GM12878 (cell line): ENCODE data around the gene ARID3A. TPM values are rescaled to one million over a fixed set of nuclear protein-coding genes. Genes with fewer than 3 reads are reported as not detected.

Experiments
- ATAC-seq: fragments of 200-7000 bp; cut with Tn5 transposase; 3 replicates; pipeline ENCODE4 v1.9.1; 2020; ENCODE audit warnings: mild to moderate bottlenecking, moderate library complexity
- BruUV-seq: library from RNA; stranded (reverse); fragments of 400-500 nt; replicated peaks from 2 replicates; lab custom pipeline; 2021; lab: Mats Ljungman, UMichigan
- CTCF ChIA-PET: fragments of 300-600 bp; sonication (Branson Sonifier 250); formaldehyde crosslinking; extraction: SDS; loops from one replicate; lab custom pipeline; 2021; ENCODE audit warnings: inconsistent platforms; lab: Yijun Ruan, JAX
- POLR2A ChIA-PET: fragments of 350-600 bp; formaldehyde crosslinking; extraction: SDS; loops from one replicate; lab custom pipeline; 2021; ENCODE audit warnings: inconsistent platforms; lab: Charles Lee
- RAD21 ChIA-PET: fragments of 300-600 bp; sonication (Branson Sonifier 250); formaldehyde crosslinking; loops from one replicate; lab custom pipeline; 2023; ENCODE audit warnings: antibody characterized with exemption; ENCODE audit not compliant: unreplicated experiment; lab: Charles Lee
- SMC1A ChIA-PET: fragments of 300-600 bp; sonication (Branson Sonifier 250); formaldehyde crosslinking; loops from one replicate; lab custom pipeline; 2023; ENCODE audit not compliant: unreplicated experiment, uncharacterized antibody; lab: Charles Lee
- DNase-seq: peaks from one replicate; pipeline ENCODE4 v3.0.0-alpha.2; 2011; ENCODE audit warnings: low read depth, low spot score
- FAIRE-seq: peaks from 3 replicates; lab custom pipeline; 2011; peaks lifted over from hg19 to GRCh38; lab: Jason Lieb, UNC
- H2AFZ ChIP-seq: 2 replicates; pipeline ENCODE4 v1.6.0; 2011; ENCODE audit warnings: low read depth, low read length, control low read depth; ENCODE audit not compliant: control insufficient read depth
- H3K27ac ChIP-seq: 2 replicates; pipeline ENCODE4 v1.5.1; 2011; ENCODE audit warnings: control low read depth; ENCODE audit not compliant: control insufficient read depth, insufficient read depth
- H3K27me3 ChIP-seq, 2 experiments: replicated peaks in 1 of 2; 2 replicates each; pipeline versions ENCODE4 v1.6.0 to v1.6.1; 2011; ENCODE audit warnings: low read length in 1 of 2; ENCODE audit not compliant: control insufficient read depth in 2 of 2, insufficient read depth in 2 of 2
- H3K36me3 ChIP-seq, 2 experiments: 2 replicates each; pipeline ENCODE4 v1.5.1; 2011; ENCODE audit warnings: low read length in 1 of 2; ENCODE audit not compliant: control insufficient read depth in 2 of 2, insufficient read depth in 2 of 2
- H3K4me1 ChIP-seq: 2 replicates; pipeline ENCODE4 v1.6.1; 2011; ENCODE audit warnings: mild to moderate bottlenecking, low read length, moderate library complexity, mixed read lengths; ENCODE audit not compliant: control insufficient read depth, insufficient read depth
- H3K4me2 ChIP-seq: 2 replicates; pipeline ENCODE4 v1.6.0; 2011; ENCODE audit warnings: control low read depth; ENCODE audit not compliant: control insufficient read depth, insufficient read depth
- H3K4me3 ChIP-seq: fragments of 200-600 bp; sonication (generic); 2 replicates; pipeline ENCODE4 v1.5.1; 2016
- H3K79me2 ChIP-seq: 2 replicates; pipeline ENCODE4 v1.6.0; 2011; ENCODE audit warnings: low read length; ENCODE audit not compliant: control insufficient read depth, insufficient read depth
- H3K9ac ChIP-seq: 2 replicates; pipeline ENCODE4 v1.8.0; 2011; ENCODE audit warnings: low read length, control low read depth, mixed read lengths; ENCODE audit not compliant: control insufficient read depth, insufficient read depth
- H3K9me3 ChIP-seq: replicated peaks from 3 replicates; pipeline ENCODE4 v1.5.1; 2011; ENCODE audit warnings: mild to moderate bottlenecking, low read length; ENCODE audit not compliant: control insufficient read depth, insufficient read depth
- H4K20me1 ChIP-seq: 2 replicates; pipeline ENCODE4 v1.6.0; 2011; ENCODE audit not compliant: control insufficient read depth, insufficient read depth
- ASH2L ChIP-seq: fragments of 300-600, 200-600 bp; sonication (generic); IDR thresholded peaks from 2 replicates; pipeline ENCODE4 v1.6.1; 2017; ENCODE audit warnings: low read depth, mild to moderate bottlenecking, borderline replicate concordance
- CEBPB ChIP-seq, 2 experiments: fragments of 150-350 bp in 1 of 2; IDR thresholded peaks; 2 replicates each; pipeline ENCODE4 v1.6.1; 2012 to 2014; ENCODE audit warnings: low read depth in 2 of 2, low read length in 2 of 2, borderline replicate concordance in 1 of 2, inconsistent platforms in 1 of 2
- CHD1 ChIP-seq: IDR thresholded peaks from 2 replicates; pipeline ENCODE4 v1.6.1; 2012; ENCODE audit warnings: low read depth, low read length, improper control_type of control experiment
- FOXK2 ChIP-seq: fragments of 450-650 bp; IDR thresholded peaks from 2 replicates; pipeline ENCODE4 v1.6.1; 2017; ENCODE audit warnings: mild to moderate bottlenecking, moderate library complexity
- GABPA ChIP-seq: IDR thresholded peaks from 2 replicates; pipeline ENCODE4 v1.6.1; 2014; ENCODE audit warnings: antibody characterized with exemption, low read depth, mild to moderate bottlenecking, inconsistent platforms
- HCFC1 ChIP-seq: fragments of 150-350 bp; IDR thresholded peaks from 2 replicates; pipeline ENCODE4 v1.6.1; 2014; ENCODE audit warnings: low read length
- JUND ChIP-seq: IDR thresholded peaks from 2 replicates; pipeline ENCODE4 v1.6.1; 2012; ENCODE audit warnings: low read depth, mild to moderate bottlenecking, low read length, improper control_type of control experiment, moderate library complexity
- MEF2B ChIP-seq: fragments of 450-650 bp; IDR thresholded peaks from 2 replicates; pipeline ENCODE4 v1.6.1; 2018; ENCODE audit warnings: mild to moderate bottlenecking, moderate library complexity; ENCODE audit not compliant: partially characterized antibody, poor library complexity, severe bottlenecking
- NFYB ChIP-seq: IDR thresholded peaks from 2 replicates; pipeline ENCODE4 v1.6.1; 2011; ENCODE audit warnings: low read depth, mild to moderate bottlenecking, low read length, improper control_type of control experiment, moderate library complexity; ENCODE audit not compliant: insufficient read depth
- NR2C1 ChIP-seq: fragments of 450-650 bp; IDR thresholded peaks from 2 replicates; pipeline ENCODE4 v1.6.1; 2017; ENCODE audit warnings: antibody characterized with exemption, mild to moderate bottlenecking, moderate library complexity
- POLR2AphosphoS5 ChIP-seq: IDR thresholded peaks from 2 replicates; pipeline ENCODE4 v1.6.1; 2011; ENCODE audit warnings: mild to moderate bottlenecking, low read length, inconsistent platforms
- SIN3A ChIP-seq: IDR thresholded peaks from 2 replicates; pipeline ENCODE4 v1.6.1; 2012; ENCODE audit warnings: low read depth, low read length, improper control_type of control experiment
- SMAD5 ChIP-seq: IDR thresholded peaks from 2 replicates; pipeline ENCODE4 v1.6.1; 2016; ENCODE audit warnings: antibody characterized with exemption, low read depth
- TARDBP ChIP-seq: IDR thresholded peaks from 2 replicates; pipeline ENCODE4 v1.6.1; 2016; ENCODE audit warnings: borderline replicate concordance
- ZNF207 ChIP-seq: fragments of 450-650 bp; IDR thresholded peaks from 2 replicates; pipeline ENCODE4 v1.6.1; 2014; ENCODE audit warnings: antibody characterized with exemption, mild to moderate bottlenecking, borderline replicate concordance
- WGBS: methylation state at CpG from one replicate; pipeline ENCODE4 v1.1.6; 2016; ENCODE audit warnings: low lambda C conversion rate; ENCODE audit not compliant: insufficient replicate concordance, insufficient coverage; ENCODE audit errors: missing lambda C conversion rate; 5-methylcytosine and 5-hydroxymethylcytosine counted together
- in situ Hi-C: fragments of 300-500 bp; cut with MboI; formaldehyde crosslinking; loops from 9 replicates; pipeline ENCODE4 v1.14.3; 2018; ENCODE audit warnings: mixed read lengths
- intact Hi-C: fragments of 100-400 bp; cut with micrococcal nuclease; formaldehyde crosslinking; loops from one replicate; pipeline ENCODE4 v1.14.2; 2022; ENCODE audit not compliant: unreplicated experiment
- polyA plus RNA-seq, 11 experiments: library from polyadenylated mRNA; depleted of rRNA in 4 of 11; unstranded in 6 of 11; stranded (reverse) in 5 of 11; fragments of >200 nt; fragmentation: Nextera tagmentation in 4 of 11; fragmentation: Illumina TruSeq in 1 of 11; extraction: Ambion mirVana in 4 of 11; extraction: Trizol in 1 of 11; gene quantifications; 1 replicate in 1 of 11; 2 replicates in 10 of 11; pipeline versions ENCODE4 v1.2.1 to v1.2.3, GENCODE V29; 2011 to 2016; ENCODE audit warnings: inconsistent platforms in 2 of 11, missing spikeins in 2 of 11, low read depth in 1 of 11
- total RNA-seq, 4 experiments: library from RNA; depleted of rRNA in 3 of 4; stranded (reverse); fragments of >200 nt in 3 of 4; fragmentation: Illumina TruSeq in 1 of 4; extraction: Trizol in 1 of 4; gene quantifications; 2 replicates each; pipeline versions ENCODE4 v1.2.1 to v1.2.3, GENCODE V29; 2013 to 2021
- TF ChIP-seq, protein P1 (sequence below): IDR thresholded peaks from 2 replicates; pipeline ENCODE4 v1.6.1; 2012; ENCODE audit warnings: improper control_type of control experiment, low read depth, low read length; ENCODE audit not compliant: insufficient replicate concordance
- TF ChIP-seq, protein P2 (sequence below): IDR thresholded peaks from 2 replicates; pipeline ENCODE4 v1.6.1; 2012; ENCODE audit warnings: low read depth, low read length, improper control_type of control experiment
- TF ChIP-seq, protein P3 (sequence below): IDR thresholded peaks from 2 replicates; pipeline ENCODE4 v1.6.1; 2012; ENCODE audit warnings: low read depth, low read length, improper control_type of control experiment

ARID3A gene
- total and polyA plus RNA-seq, 10 of the 15 experiments (the other 5 are each of a cell fraction or from before 2014, with no cell fraction given): 0.76 to 70.0 (median 16.7) TPM

DNA sequence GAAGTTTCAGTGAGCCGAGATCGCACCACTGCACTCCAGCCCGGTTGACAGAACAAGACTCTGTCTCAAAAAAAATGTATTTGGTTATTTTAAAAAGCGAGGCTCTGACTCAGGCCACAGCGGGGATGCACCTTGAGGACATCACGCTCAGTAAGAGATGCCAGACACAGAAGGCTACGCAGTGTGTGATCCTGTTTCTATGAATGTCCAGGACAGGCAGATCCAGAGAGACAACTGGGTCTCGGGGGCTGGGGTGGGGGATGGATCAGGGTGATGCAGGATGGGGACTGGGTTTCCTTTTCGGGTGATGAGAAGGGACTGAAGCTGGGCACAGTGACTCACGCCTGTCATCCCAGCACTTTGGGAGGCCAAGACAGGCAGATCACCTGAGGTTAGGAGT is 38.2 kb upstream of the ARID3A start:
- ChIA-PET POLR2A (no interaction called here), CTCF (no interaction called here), SMC1A (no interaction called here), RAD21 (no interaction called here)
- H3K4me3 ChIP-seq: no peak overlapping the region
- no peaks in the 10 kb centered on the region for H4K20me1 ChIP-seq
- FAIRE-seq (no peak), DNase-seq (no peak), ATAC-seq (no peak)
- intact Hi-C loops: no loop called here
- H3K9me3 ChIP-seq: no peaks in the 10 kb centered on the region
- BruUV-seq: no TSS peak
- TF ChIP-seq MEF2B (no peak), GABPA (no peak), ZNF207 (no peak), CHD1 (no peak), HCFC1 (no peak), SMAD5 (no peak), ASH2L (no peak), CEBPB (IDR thresholded peaks at IDR 0.05; ENCODE audit: borderline replicate concordance in 1 of 2, low read depth in 2 of 2, low read length in 2 of 2) (no peak), FOXK2 (no peak), SIN3A (no peak), TARDBP (no peak), NR2C1 (no peak), NFYB (no peak), POLR2AphosphoS5 (no peak), JUND (no peak)
- TF ChIP-seq, protein P1, sequence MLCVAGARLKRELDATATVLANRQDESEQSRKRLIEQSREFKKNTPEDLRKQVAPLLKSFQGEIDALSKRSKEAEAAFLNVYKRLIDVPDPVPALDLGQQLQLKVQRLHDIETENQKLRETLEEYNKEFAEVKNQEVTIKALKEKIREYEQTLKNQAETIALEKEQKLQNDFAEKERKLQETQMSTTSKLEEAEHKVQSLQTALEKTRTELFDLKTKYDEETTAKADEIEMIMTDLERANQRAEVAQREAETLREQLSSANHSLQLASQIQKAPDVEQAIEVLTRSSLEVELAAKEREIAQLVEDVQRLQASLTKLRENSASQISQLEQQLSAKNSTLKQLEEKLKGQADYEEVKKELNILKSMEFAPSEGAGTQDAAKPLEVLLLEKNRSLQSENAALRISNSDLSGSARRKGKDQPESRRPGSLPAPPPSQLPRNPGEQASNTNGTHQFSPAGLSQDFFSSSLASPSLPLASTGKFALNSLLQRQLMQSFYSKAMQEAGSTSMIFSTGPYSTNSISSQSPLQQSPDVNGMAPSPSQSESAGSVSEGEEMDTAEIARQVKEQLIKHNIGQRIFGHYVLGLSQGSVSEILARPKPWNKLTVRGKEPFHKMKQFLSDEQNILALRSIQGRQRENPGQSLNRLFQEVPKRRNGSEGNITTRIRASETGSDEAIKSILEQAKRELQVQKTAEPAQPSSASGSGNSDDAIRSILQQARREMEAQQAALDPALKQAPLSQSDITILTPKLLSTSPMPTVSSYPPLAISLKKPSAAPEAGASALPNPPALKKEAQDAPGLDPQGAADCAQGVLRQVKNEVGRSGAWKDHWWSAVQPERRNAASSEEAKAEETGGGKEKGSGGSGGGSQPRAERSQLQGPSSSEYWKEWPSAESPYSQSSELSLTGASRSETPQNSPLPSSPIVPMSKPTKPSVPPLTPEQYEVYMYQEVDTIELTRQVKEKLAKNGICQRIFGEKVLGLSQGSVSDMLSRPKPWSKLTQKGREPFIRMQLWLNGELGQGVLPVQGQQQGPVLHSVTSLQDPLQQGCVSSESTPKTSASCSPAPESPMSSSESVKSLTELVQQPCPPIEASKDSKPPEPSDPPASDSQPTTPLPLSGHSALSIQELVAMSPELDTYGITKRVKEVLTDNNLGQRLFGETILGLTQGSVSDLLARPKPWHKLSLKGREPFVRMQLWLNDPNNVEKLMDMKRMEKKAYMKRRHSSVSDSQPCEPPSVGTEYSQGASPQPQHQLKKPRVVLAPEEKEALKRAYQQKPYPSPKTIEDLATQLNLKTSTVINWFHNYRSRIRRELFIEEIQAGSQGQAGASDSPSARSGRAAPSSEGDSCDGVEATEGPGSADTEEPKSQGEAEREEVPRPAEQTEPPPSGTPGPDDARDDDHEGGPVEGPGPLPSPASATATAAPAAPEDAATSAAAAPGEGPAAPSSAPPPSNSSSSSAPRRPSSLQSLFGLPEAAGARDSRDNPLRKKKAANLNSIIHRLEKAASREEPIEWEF: no peak
- TF ChIP-seq, protein P2, sequence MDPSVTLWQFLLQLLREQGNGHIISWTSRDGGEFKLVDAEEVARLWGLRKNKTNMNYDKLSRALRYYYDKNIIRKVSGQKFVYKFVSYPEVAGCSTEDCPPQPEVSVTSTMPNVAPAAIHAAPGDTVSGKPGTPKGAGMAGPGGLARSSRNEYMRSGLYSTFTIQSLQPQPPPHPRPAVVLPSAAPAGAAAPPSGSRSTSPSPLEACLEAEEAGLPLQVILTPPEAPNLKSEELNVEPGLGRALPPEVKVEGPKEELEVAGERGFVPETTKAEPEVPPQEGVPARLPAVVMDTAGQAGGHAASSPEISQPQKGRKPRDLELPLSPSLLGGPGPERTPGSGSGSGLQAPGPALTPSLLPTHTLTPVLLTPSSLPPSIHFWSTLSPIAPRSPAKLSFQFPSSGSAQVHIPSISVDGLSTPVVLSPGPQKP: no peak
- TF ChIP-seq, protein P3, sequence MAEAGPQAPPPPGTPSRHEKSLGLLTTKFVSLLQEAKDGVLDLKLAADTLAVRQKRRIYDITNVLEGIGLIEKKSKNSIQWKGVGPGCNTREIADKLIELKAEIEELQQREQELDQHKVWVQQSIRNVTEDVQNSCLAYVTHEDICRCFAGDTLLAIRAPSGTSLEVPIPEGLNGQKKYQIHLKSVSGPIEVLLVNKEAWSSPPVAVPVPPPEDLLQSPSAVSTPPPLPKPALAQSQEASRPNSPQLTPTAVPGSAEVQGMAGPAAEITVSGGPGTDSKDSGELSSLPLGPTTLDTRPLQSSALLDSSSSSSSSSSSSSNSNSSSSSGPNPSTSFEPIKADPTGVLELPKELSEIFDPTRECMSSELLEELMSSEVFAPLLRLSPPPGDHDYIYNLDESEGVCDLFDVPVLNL: no peak
- no peaks in the 10 kb centered on the region for H3K4me1 ChIP-seq
- no peak overlapping the region for H2AFZ ChIP-seq
- in situ Hi-C loops: no loop called here
- H3K27ac ChIP-seq: no peak overlapping the region
- 97% methylated on average over 9 of the region's 10 CpGs for WGBS
- no peak overlapping the region for H3K4me2 ChIP-seq
- no peak overlapping the region for H3K9ac ChIP-seq
- no peaks in the 10 kb centered on the region for H3K27me3 ChIP-seq
- peaks cover 7% of the 10 kb centered on the region for H3K79me2 ChIP-seq
- H3K36me3 ChIP-seq: peaks cover 0 to 3% of the 10 kb centered on the region in 2 experiments; a peak in 3 of 4 replicates
